ENCODE data around the gene LFNG.

The LFNG gene

GRCh38 chr7:2519119-2519930 is at the start of gene LFNG:
Gene LFNG (plus strand): TSS chr7:2519774. CDS start chr7:2519862, 88 bp downstream.
- no peak for TF ChIP-seq CTCF (conservative IDR thresholded peaks at IDR 0.05; ENCODE audit: low read length)
- peak within 1 kb of the TSS; percentile 64 for H3K4me3 ChIP-seq (ENCODE audit: low read length)
- DNase-seq (ENCODE audit: low read depth) = peak; percentile 86

GRCh38 chr7:2470204-2471021 is 49.2 kb upstream of the LFNG start:
- no peak for DNase-seq (ENCODE audit: low read depth)
- no peak for TF ChIP-seq CTCF (conservative IDR thresholded peaks at IDR 0.05; ENCODE audit: low read length)
- H3K4me3 ChIP-seq (ENCODE audit: low read length) = no peak overlapping the region

- H3K4me3 ChIP-seq (ENCODE audit: low read length) = no peak overlapping the region
- no peak for TF ChIP-seq CTCF (conservative IDR thresholded peaks at IDR 0.05; ENCODE audit: low read length)
- DNase-seq (ENCODE audit: low read depth) = no peak
Measured at GRCh38 chr7:2471022-2471329, 48.6 kb upstream of the LFNG start.

GRCh38 chr7:2471396-2471795 is 48.2 kb upstream of the LFNG start:
- H3K4me3 ChIP-seq (ENCODE audit: low read length) = no peak overlapping the region
- TF ChIP-seq CTCF (conservative IDR thresholded peaks at IDR 0.05; ENCODE audit: low read length) = no peak
- DNase-seq (ENCODE audit: low read depth) = no peak

- no peak for TF ChIP-seq CTCF (conservative IDR thresholded peaks at IDR 0.05; ENCODE audit: low read length)
- no peak for DNase-seq (ENCODE audit: low read depth)
- no peak overlapping the region for H3K4me3 ChIP-seq (ENCODE audit: low read length)
Measured at GRCh38 chr7:2472739-2473138, 46.8 kb upstream of the LFNG start.

- no peak for TF ChIP-seq CTCF (conservative IDR thresholded peaks at IDR 0.05; ENCODE audit: low read length)
- no peak for DNase-seq (ENCODE audit: low read depth)
Measured at GRCh38 chr7:2473496-2474180, 45.9 kb upstream of the LFNG start.

More at GRCh38 chr7:2473496-2474180, 45.9 kb upstream of the LFNG start:
- no peak overlapping the region for H3K4me3 ChIP-seq (ENCODE audit: low read length)

All from AG10803 (cell line).